ENCODE measurements around the gene KCP.
A peak's percentile ranks its signal among the peaks of the same experiment; 100 is the strongest.

Gene KCP

DNA sequence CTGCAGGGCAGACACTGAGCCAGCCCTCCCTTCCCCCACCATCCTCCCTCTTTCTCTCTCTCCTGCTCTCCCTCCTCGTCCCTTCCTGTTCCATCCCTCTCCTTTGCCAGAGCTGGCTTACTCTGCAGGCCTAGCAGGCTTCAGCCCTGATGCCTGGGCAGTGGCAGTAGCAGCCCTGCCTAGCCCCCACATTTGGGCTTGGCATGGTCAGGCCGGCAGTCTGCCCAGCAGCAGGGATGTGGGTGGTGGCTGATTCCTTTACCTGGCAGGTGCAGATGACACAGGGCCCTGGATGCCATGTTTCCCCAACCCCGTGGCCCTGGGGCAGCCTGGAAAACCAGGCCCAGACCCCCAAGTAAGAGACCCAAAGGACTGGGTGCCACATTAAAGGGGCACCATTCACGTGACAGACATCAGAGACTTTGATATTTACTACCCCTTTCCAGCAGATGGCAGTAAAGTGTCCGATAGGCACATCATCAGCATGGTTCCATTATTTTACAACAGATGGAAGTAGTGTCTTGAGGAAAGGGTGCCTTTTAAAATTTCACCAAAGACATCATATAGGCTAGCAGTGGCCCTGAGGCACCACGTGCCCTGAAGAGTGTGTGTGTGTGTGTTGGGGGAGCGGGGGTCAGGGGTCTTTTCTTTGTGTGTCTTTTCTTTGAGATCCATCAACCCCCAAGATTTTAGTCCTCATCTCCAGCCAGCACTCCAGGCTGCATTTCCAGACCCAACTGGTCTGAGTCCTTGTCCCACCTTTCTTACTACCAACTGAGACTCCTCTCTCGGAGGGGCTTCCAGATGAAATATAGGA lies 5.9 kb downstream of the KCP start:
- peak; percentile 18 for DNase-seq

- no peak for DNase-seq
Measured at GRCh38 chr7:128903621-128904361, 6.7 kb downstream of the KCP start.

- no peak for DNase-seq
Measured at GRCh38 chr7:128902761-128903585, 7.5 kb downstream of the KCP start.

GRCh38 chr7:128900237-128900636 lies 10.3 kb downstream of the KCP start:
- DNase-seq, result no peak

- no peak for DNase-seq
Measured at GRCh38 chr7:128899392-128899791, 11.1 kb downstream of the KCP start.

- DNase-seq, result no peak
Measured at GRCh38 chr7:128895320-128895719, 15.2 kb downstream of the KCP start.

DNA sequence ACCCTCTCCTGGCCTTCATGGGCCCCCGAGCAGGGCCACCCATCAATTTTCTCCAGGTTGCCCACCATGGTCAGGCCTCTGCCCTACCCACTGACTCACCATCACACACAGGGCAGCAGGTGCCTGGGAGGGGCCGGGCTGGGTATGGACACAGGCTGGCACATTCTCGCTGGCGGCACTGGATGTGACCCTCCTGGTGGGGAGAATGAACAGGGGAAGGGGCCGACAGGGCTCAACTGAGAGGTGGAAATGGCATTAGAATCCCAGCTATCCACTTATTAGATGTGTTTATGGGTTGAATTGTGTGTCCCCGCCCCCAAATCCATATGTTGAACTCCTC lies 16.4 kb downstream of the KCP start:
- DNase-seq, result no peak

DNA sequence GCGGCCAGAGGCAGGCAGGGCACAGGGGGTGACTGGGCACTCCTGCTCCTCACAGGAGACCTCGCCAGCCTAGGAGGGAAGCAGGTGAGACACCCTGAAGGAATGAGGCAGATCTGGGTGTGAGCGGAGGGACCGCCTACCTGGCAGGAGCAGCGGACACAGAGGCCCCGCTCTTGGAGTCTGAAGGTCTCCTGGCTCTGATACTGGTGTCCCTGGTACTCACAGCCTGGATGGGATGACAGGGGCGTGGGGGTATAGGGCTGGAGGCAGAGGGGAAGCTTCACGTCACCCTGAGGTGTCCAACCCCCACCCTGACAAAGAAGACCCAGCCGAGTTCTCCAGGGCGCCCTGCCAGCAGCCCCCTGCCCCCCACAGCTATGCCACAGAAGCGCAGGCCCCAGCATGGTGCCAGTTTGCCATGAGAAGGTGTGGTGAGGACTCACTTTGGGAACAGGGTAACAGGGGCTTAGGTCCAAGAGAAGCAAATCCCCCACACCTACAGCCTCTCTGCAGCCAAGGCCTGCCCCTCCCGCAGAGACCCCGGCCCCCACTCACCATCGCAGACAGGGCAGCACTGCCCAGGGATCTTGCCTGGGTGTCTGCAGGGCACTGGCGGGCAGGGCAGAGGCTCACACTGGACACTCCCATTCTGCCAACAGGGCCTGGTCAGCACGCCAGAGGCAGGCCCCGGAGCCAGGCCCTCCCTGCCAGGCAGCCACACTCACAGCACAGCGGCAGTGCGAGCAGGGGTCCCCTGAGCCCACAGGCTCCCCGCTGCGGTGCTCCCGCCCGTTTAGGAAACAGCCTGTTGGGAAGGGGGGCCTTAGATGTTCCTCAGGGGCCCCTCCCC lies 17.0 kb downstream of the KCP start:
- no peak for DNase-seq

GRCh38 chr7:128892521-128893250 lies 17.8 kb downstream of the KCP start:
- DNase-seq, result no peak

DNA sequence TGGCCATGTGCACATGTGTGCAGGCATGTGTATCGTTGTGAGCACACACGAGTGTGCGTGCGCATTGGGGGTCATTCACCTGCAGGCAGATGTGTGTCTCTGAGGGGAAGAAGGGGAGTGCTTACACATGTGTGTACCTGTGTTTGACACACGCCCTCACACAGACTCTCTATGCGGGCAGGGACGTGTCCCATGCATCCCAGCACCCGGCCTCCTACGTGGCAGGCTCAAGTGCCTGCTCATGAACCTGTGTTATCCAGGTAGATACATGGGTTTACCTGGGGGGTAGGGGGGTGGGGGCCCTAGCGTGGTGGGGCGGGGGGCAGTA lies 18.6 kb downstream of the KCP start:
- DNase-seq, result no peak

DNA sequence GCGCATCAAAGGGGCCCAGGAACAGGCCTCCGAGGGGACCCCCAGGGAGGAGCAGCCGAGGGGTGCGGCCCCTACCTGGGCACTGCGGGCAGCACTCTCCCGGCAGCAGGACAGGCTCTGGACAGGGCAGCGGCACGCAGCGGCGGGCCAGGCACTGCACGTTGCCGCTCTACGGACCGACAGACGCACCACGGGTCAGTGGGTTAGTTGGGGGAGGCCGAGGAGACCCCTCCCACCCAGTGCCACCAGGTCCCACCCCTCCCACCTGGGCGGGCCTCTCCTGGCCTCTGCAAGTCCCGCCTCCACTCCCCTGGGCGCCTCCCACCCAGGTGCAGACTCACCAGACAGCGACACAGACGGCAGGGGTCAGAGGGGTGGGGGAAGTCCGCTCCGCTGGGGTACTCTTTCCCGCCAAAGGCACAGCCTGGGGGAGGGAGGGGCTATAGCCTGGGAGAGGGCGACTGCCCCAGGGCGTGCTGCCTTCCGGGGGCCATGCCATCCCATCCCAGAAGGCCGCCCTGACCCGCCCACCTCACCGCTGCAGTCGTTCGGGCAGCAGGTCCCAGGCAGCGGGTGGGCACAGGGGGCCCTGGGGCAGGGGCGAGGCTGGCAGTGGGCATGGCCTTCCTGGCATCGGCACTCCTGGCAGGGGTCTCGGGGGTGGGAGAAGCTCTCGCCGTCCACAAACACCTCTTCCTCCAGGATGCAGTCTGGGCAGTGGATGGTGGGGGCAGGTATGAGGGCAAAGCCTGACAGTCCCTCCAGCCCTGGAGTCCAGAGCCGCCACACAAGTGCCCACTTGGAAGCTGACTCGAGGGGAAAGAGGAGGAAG lies 19.2 kb downstream of the KCP start:
- DNase-seq, result peak; percentile 15

- no peak for DNase-seq
Measured at GRCh38 chr7:128890306-128891109, 20.0 kb downstream of the KCP start.

DNA sequence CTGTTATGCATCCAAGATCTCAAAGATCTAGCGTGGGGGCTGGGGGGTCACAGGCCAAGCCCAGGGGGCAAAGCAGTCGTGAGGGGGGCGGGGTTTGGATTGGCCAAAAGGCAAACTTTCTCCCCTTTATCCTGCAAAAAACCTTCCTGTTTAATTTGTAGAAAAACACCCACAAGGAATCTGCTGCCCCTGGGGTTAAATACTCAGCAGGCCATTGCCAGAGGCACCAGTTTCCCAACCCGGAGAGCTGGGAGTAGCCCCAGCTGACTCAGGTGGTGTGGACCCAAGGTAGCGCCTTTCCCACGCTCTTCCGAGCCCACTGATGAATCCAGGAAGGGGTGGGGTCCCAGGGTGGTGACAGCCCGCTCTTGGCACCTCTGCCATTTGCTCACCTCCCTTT lies 21.4 kb downstream of the KCP start:
- no peak for DNase-seq

DNA sequence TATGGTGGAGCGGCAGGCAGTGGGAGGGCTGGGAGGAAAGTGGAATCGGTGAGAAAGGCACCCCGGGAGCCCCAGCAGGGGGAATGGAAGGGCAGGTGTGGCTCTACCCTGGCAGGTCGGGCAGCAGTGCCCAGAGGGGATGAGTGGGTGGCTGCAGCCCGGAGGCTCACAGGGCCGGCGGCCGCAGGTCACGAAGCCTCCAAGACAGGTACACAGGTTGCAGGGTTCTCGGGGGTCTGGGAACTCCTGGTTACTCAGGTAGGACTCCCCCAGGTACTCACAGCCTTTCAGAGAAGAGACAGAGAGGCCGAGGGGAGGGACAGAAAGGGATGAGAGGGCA lies 21.8 kb downstream of the KCP start:
- no peak for DNase-seq

- no peak for DNase-seq
Measured at GRCh38 chr7:128888039-128888755, 22.3 kb downstream of the KCP start.

DNA sequence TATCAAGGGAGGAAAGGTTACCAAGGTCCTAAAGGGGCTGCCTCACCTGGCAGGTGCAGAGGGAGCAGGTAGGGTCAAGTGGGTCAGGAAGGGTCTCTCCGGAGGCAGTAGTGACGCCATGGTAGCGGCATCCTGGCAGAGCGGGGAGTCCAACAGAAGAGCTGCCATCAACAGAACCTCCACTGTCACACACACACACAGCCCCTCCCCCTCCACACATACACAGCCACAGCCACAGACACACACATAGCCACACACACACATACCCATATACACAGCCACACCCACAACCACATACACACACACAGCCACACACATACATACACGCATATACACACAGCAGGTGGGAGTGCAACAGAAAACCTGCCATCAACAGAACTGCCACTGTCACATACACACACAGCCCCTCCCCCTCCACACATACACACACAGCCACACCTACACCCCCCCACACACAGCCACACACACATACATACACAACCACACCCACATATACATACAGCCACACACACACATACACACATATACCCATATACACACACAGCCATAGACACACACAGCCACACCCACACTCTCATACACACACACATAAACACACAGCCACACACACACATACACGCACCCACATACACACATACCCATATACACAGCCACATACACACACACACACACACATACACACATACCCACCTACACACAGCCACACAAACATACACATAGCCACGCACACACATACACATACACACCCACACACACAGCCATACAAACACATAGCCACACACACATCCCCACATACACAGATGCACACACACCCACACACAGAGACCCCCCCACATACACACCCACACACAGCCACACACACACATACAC lies 23.1 kb downstream of the KCP start:
- no peak for DNase-seq

DNA sequence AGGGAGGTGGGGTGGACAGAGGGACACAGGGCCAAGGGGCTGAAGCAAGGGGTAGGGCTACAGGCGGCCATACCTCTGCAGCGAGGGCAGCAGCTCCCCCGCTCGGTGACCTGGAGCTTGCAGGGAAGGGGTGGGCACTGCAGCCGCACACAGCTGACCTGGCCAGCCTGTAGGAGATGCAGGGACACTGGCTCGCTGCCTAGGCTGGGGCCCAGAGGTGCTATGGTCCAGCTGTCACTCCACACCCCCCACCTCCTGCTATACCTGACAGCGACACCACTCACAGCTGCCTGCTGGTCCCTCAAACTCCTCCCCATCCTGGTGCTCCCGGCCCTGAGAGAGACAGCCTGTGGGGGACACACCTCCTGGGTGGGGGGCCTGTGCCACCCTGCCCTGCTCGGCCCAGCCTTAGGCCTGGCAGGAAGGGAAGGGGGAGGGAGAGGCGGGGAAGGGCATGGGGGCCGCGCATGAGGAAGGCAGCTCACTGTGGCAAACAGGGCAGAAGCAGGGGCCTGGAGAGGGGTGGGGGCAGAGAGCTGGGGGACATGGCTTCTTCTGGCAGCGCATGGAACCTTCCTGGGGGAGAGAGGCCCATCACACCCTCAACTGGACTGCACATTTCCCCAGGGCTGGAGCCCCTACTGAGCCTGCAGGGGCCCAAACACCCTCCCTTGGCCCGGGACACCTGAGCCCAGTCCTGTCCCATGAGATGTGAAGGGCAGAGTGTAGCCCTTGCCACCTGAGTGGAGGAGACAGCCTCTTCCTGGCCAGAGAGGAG lies 23.9 kb downstream of the KCP start:
- no peak for DNase-seq

Data from CD4-positive, alpha-beta T cell treated with Interferon gamma for 1 hour (primary cell).